ENCODE results near the gene DYNLT2B. TPM values are rescaled to one million over a fixed set of nuclear protein-coding genes. Genes with fewer than 3 reads are reported as not detected.

The DYNLT2B gene
- total and polyA plus RNA-seq, 8 donors, result 3.3 to 23.0 (median 12.8) TPM; not detected in 4

GRCh38 chr3:196340466-196340865 lies 22.4 kb upstream of the DYNLT2B start:
- Histone ChIP-seq H3K4me1 (no peaks in the 10 kb centered on the region), H3K27me3 (peaks cover 0 to 4% (median 0%) of the 10 kb centered on the region in 3 donors), H3K9me3 (no peaks in the 10 kb centered on the region), H3K36me3 (no peaks in the 10 kb centered on the region), H3K27ac (no peak overlapping the region), H3K4me3 (no peak overlapping the region)
- 59 to 68% (median 67%) methylated on average over 2 of the region's 2 CpGs for WGBS, 5 donors
- DNase-seq, result no peak
- intact Hi-C loops (cut with DNase I; ENCODE audit: low total_unique reads), result no loop called here
- TF ChIP-seq CTCF (IDR thresholded peaks at IDR 0.05) (no peak), POLR2AphosphoS5 (IDR thresholded peaks at IDR 0.05) (no peak), EP300 (IDR thresholded peaks at IDR 0.05) (no peak), POLR2A (IDR thresholded peaks at IDR 0.05) (no peak)

- intact Hi-C loops (cut with DNase I; ENCODE audit: low total_unique reads), result no loop called here
- Histone ChIP-seq H3K4me1 (no peaks in the 10 kb centered on the region), H3K9me3 (no peaks in the 10 kb centered on the region), H3K27ac (no peak overlapping the region), H3K4me3 (no peak overlapping the region), H3K36me3 (no peaks in the 10 kb centered on the region), H3K27me3 (peaks cover 0 to 11% (median 0%) of the 10 kb centered on the region in 3 donors)
- no peak for TF ChIP-seq POLR2A (IDR thresholded peaks at IDR 0.05)
- 87 to 89% (median 88%) methylated on average over 21 of the region's 21 CpGs for WGBS, 5 donors
- DNase-seq, result no peak
Observed at GRCh38 chr3:196339493-196340254, 21.6 kb upstream of the DYNLT2B start.

- Histone ChIP-seq H3K27me3 (peaks cover 0 to 16% (median 0%) of the 10 kb centered on the region in 3 donors), H3K27ac (no peak overlapping the region), H3K9me3 (no peaks in the 10 kb centered on the region), H3K36me3 (no peaks in the 10 kb centered on the region), H3K4me3 (no peak overlapping the region), H3K4me1 (no peaks in the 10 kb centered on the region)
- WGBS, 5 donors, result 79 to 96% (median 87%) methylated on average over 6 of the region's 6 CpGs
- intact Hi-C loops (cut with DNase I; ENCODE audit: low total_unique reads), result no loop called here
- no peak for DNase-seq
- no peak for TF ChIP-seq EP300 (IDR thresholded peaks at IDR 0.05)
- no peak for TF ChIP-seq POLR2A (IDR thresholded peaks at IDR 0.05)
- no peak for TF ChIP-seq CTCF (IDR thresholded peaks at IDR 0.05)
- no peak for TF ChIP-seq POLR2AphosphoS5 (IDR thresholded peaks at IDR 0.05)
Observed at GRCh38 chr3:196339044-196339443, 21.0 kb upstream of the DYNLT2B start.

GRCh38 chr3:196336319-196337145 lies 18.5 kb upstream of the DYNLT2B start:
- DNase-seq, result no peak
- no peaks in the 10 kb centered on the region for H3K36me3 ChIP-seq
- H3K4me1 ChIP-seq, result no peaks in the 10 kb centered on the region
- H3K4me3 ChIP-seq, result no peak overlapping the region
- 82 to 88% (median 83%) methylated on average over 17 of the region's 17 CpGs for WGBS, 5 donors
- no peak overlapping the region for H3K27ac ChIP-seq
- intact Hi-C loops (cut with DNase I; ENCODE audit: low total_unique reads), result no loop called here
- TF ChIP-seq EP300 (IDR thresholded peaks at IDR 0.05) (no peak), POLR2A (IDR thresholded peaks at IDR 0.05) (no peak), POLR2AphosphoS5 (IDR thresholded peaks at IDR 0.05) (no peak), CTCF (IDR thresholded peaks at IDR 0.05) (no peak)
- H3K9me3 ChIP-seq, result no peaks in the 10 kb centered on the region
- H3K27me3 ChIP-seq, result peaks cover 0 to 22% (median 0%) of the 10 kb centered on the region in 3 donors

Measured in stomach (tissue), 9 donors.